OCI-LY3 (cell line): ENCODE measurements around the gene DNAJB8.

Experiments
- EZH2phosphoT487 ChIP-seq: fragments of 200-600 bp; shearing (Covaris generic); IDR thresholded peaks from 2 replicates; pipeline ENCODE4 v1.6.1; 2018; ENCODE audit warnings: antibody characterized with exemption, mixed run types, low read depth
- TF ChIP-seq, protein P1 (sequence below): fragments of 200-600, 300-600 bp; sonication (generic); IDR thresholded peaks from 2 replicates; pipeline ENCODE4 v1.5.1; 2014; ENCODE audit warnings: antibody characterized with exemption, low read length, low read depth

DNA sequence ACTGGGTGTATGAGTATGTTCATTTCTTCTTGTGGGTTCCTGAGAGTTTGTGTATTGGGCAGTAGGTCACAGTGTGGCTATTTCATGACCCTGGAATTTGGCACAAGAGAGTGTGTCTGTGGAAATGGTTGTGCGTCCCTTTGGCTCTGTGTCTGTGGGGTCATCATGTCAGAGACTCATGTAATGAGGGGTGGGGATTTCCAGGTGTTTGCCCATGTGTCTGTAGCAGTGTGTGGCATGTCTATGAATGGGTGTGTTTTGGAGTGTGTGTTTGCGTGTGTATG is 27.6 kb upstream of the DNAJB8 start:
- TF ChIP-seq, protein P1, sequence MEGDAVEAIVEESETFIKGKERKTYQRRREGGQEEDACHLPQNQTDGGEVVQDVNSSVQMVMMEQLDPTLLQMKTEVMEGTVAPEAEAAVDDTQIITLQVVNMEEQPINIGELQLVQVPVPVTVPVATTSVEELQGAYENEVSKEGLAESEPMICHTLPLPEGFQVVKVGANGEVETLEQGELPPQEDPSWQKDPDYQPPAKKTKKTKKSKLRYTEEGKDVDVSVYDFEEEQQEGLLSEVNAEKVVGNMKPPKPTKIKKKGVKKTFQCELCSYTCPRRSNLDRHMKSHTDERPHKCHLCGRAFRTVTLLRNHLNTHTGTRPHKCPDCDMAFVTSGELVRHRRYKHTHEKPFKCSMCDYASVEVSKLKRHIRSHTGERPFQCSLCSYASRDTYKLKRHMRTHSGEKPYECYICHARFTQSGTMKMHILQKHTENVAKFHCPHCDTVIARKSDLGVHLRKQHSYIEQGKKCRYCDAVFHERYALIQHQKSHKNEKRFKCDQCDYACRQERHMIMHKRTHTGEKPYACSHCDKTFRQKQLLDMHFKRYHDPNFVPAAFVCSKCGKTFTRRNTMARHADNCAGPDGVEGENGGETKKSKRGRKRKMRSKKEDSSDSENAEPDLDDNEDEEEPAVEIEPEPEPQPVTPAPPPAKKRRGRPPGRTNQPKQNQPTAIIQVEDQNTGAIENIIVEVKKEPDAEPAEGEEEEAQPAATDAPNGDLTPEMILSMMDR = no peak
- TF ChIP-seq EZH2phosphoT487 = no peak
